ENCODE data around the gene RAD18.

GRCh38 chr3:8975081-8976020 lies 12.1 kb upstream of the RAD18 start:
- TF ChIP-seq POLR2AphosphoS5 (IDR thresholded peaks at IDR 0.05; ENCODE audit: low read depth, low read length) (no peak), POLR2A (IDR thresholded peaks at IDR 0.05; ENCODE audit: low read depth, low read length) (no peak), TAF1 (IDR thresholded peaks at IDR 0.05; ENCODE audit: borderline replicate concordance, low read depth, low read length) (no peak)
